ENCODE data around the gene FBXO24.

GRCh38 chr7:100609958-100610357 lies 23.8 kb downstream of the FBXO24 start:
- TF ChIP-seq POLR2AphosphoS5 (IDR thresholded peaks at IDR 0.05) (no peak), CTCF (IDR thresholded peaks at IDR 0.05) (no peak), POLR2A (IDR thresholded peaks at IDR 0.05) (no peak)

Data from gastroesophageal sphincter (tissue), 3 donors.